Spleen (tissue), 11 donors: ENCODE data around the gene RPRD1A. TPM values are rescaled to one million over a fixed set of nuclear protein-coding genes. Genes with fewer than 3 reads are reported as not detected.
A peak's percentile ranks its signal among the peaks of the same experiment; 100 is the strongest.

Experiments used
- DNase-seq: peaks from one replicate; pipeline ENCODE4 v3.0.0-alpha.2; 2020
- H3K27ac ChIP-seq, 8 donors: fragments of 200-600 bp; sonication (generic) in 7 of 8; 1 replicate in 4 of 8; 2 replicates in 4 of 8; pipeline versions ENCODE4 v1.5.0 to v1.8.0; 2016 to 2021; ENCODE audit warnings: inconsistent platforms in 4 of 8, mild to moderate bottlenecking in 4 of 8, moderate library complexity in 1 of 8
- H3K27me3 ChIP-seq, 7 donors: fragments of 200-600 bp; sonication (generic) in 6 of 7; replicated peaks in 1 of 7; 1 replicate in 4 of 7; 2 replicates in 3 of 7; pipeline versions ENCODE4 v1.5.0 to v1.8.0; 2016 to 2021; ENCODE audit warnings: inconsistent platforms in 3 of 7, mild to moderate bottlenecking in 1 of 7
- H3K36me3 ChIP-seq, 6 donors: fragments of 200-600 bp; sonication (generic) in 5 of 6; 1 replicate in 4 of 6; 2 replicates in 2 of 6; pipeline versions ENCODE4 v1.5.0 to v1.8.0; 2016 to 2021; ENCODE audit warnings: inconsistent platforms in 2 of 6
- H3K4me1 ChIP-seq, 6 donors: fragments of 200-600 bp; sonication (generic) in 5 of 6; 1 replicate in 3 of 6; 2 replicates in 3 of 6; pipeline versions ENCODE4 v1.5.0 to v1.8.0; 2016 to 2021; ENCODE audit warnings: inconsistent platforms in 3 of 6
- H3K4me3 ChIP-seq, 8 donors: fragments of 200-600 bp; sonication (generic) in 7 of 8; 1 replicate in 4 of 8; 2 replicates in 4 of 8; pipeline versions ENCODE4 v1.5.0 to v1.8.0; 2016 to 2021; ENCODE audit warnings: inconsistent platforms in 4 of 8, mild to moderate bottlenecking in 4 of 8, moderate library complexity in 2 of 8
- H3K9me3 ChIP-seq, 8 donors: fragments of 200-600 bp; sonication (generic) in 7 of 8; 1 replicate in 4 of 8; 2 replicates in 4 of 8; pipeline versions ENCODE4 v1.5.0 to v1.8.0; 2016 to 2021; ENCODE audit warnings: inconsistent platforms in 4 of 8
- CTCF ChIP-seq, 11 experiments: fragments of 200-600 bp in 7 of 11; fragments of 450-650 bp in 4 of 11; sonication (generic) in 4 of 11; IDR thresholded peaks in 8 of 11; conservative IDR thresholded peaks in 3 of 11; 1 replicate in 7 of 11; 2 replicates in 4 of 11; pipeline versions ENCODE4 v1.4.0 to v1.8.0; 2016 to 2021; ENCODE audit warnings: antibody characterized with exemption in 11 of 11, inconsistent platforms in 4 of 11, mild to moderate bottlenecking in 1 of 11
- POLR2A ChIP-seq, 3 donors: fragments of 450-650 bp; IDR thresholded peaks; one replicate each; pipeline ENCODE4 v1.5.1; 2017; ENCODE audit warnings: antibody characterized with exemption in 3 of 3, mild to moderate bottlenecking in 1 of 3
- POLR2AphosphoS5 ChIP-seq, 3 donors: sonication (generic); formaldehyde crosslinking; IDR thresholded peaks; one replicate each; pipeline ENCODE4 v1.5.1; 2017; ENCODE audit warnings: antibody characterized with exemption in 3 of 3
- WGBS, 5 donors: extraction: QIAGEN DNeasy Blood & Tissue Kit in 3 of 5; methylation state at CpG; one replicate each; pipeline versions ENCODE4 v1.1.5 to v1.1.7; 2013 to 2018; 5-methylcytosine and 5-hydroxymethylcytosine counted together
- intact Hi-C: fragments of 100-400 bp; cut with DNase I; formaldehyde crosslinking; loops from one replicate; pipeline ENCODE4 v1.15.0; 2023; ENCODE audit warnings: low total_unique reads
- polyA plus RNA-seq, 3 donors: library from polyadenylated mRNA; stranded (reverse); fragments of 200-250 nt; gene quantifications; one replicate each; pipeline ENCODE4 v1.2.1, GENCODE V29; 2013
- total RNA-seq, 7 donors: library from RNA; depleted of rRNA in 3 of 7; stranded (reverse); fragments of >200 nt in 3 of 7; fragmentation: NEBNext Ultra II Directional in 4 of 7; extraction: Animal tissue kit (Norgen Biotek cat#: 25700) in 4 of 7; gene quantifications; one replicate each; pipeline versions ENCODE4 v1.1.0 to v1.2.1, GENCODE V29; 2016 to 2021
- donor health status: healthy with polysubstance abuse.
- donor health status: DM: no; HTN: no; CAD: no; lungs with moderate emphysema.
- donor health status: DM: no; HTN: no; CAD: no.
- donor health status: Bipolar disorder and iron deficiency.
- donor health status: healthy.
- donor health status: DM: no; HTN: no; CAD: no.
- donor health status: DM: yes; HTN: yes; CAD: no.

The RPRD1A gene
- total and polyA plus RNA-seq, 10 donors: 15.8 to 69.3 (median 47.1) TPM

- Histone ChIP-seq H3K36me3 (peaks cover 0 to 75% (median 49%) of the 10 kb centered on the region in 6 donors), H3K27ac (no peak overlapping the region), H3K27me3 (no peaks in the 10 kb centered on the region), H3K4me1 (no peaks in the 10 kb centered on the region), H3K9me3 (no peaks in the 10 kb centered on the region), H3K4me3 (no peak overlapping the region)
- intact Hi-C loops: no loop called here
- WGBS, 5 donors: 88 to 96% (median 95%) methylated on average over 2 of the region's 2 CpGs
- DNase-seq: no peak
- TF ChIP-seq POLR2A (IDR thresholded peaks at IDR 0.05) (no peak), POLR2AphosphoS5 (IDR thresholded peaks at IDR 0.05) (no peak), CTCF (IDR thresholded peaks at IDR 0.05 in 8 of 11, conservative IDR thresholded peaks at IDR 0.05 in 3 of 11) (no peak)
Observed at GRCh38 chr18:35982409-35983114, 84.8 kb downstream of the RPRD1A start.

- DNase-seq: no peak
- Histone ChIP-seq H3K27me3 (no peaks in the 10 kb centered on the region), H3K4me3 (no peak overlapping the region), H3K4me1 (peaks cover 3 to 18% (median 6%) of the 10 kb centered on the region in 6 donors), H3K9me3 (no peaks in the 10 kb centered on the region), H3K27ac (no peak overlapping the region), H3K36me3 (peaks cover 0 to 93% (median 75%) of the 10 kb centered on the region in 6 donors)
- no peak for TF ChIP-seq POLR2AphosphoS5 (IDR thresholded peaks at IDR 0.05)
- TF ChIP-seq POLR2A (IDR thresholded peaks at IDR 0.05): no peak
- no peak for TF ChIP-seq CTCF (IDR thresholded peaks at IDR 0.05 in 8 of 11, conservative IDR thresholded peaks at IDR 0.05 in 3 of 11)
- intact Hi-C loops: no loop called here
Observed at GRCh38 chr18:35979112-35979511, 88.2 kb downstream of the RPRD1A start.

- no peak for TF ChIP-seq POLR2A (IDR thresholded peaks at IDR 0.05)
- peak overlapping the region in 2 of 8 donors; percentile 84 to 91 for H3K4me3 ChIP-seq
- intact Hi-C loops: no loop called here
- H3K9me3 ChIP-seq: no peaks in the 10 kb centered on the region
- H3K36me3 ChIP-seq: peaks cover 0 to 56% (median 43%) of the 10 kb centered on the region in 6 donors
- H3K27me3 ChIP-seq: no peaks in the 10 kb centered on the region
- no peak overlapping the region for H3K27ac ChIP-seq
- WGBS, 5 donors: 82 to 91% (median 90%) methylated on average over 3 of the region's 3 CpGs
- peaks cover 15 to 59% (median 44%) of the 10 kb centered on the region in 6 donors for H3K4me1 ChIP-seq
- no peak for DNase-seq
Observed at GRCh38 chr18:35974181-35974580, 93.2 kb downstream of the RPRD1A start.

- no peaks in the 10 kb centered on the region for H3K27me3 ChIP-seq
- peaks cover 15 to 59% (median 44%) of the 10 kb centered on the region in 6 donors for H3K4me1 ChIP-seq
- TF ChIP-seq POLR2A (IDR thresholded peaks at IDR 0.05): no peak
- TF ChIP-seq POLR2AphosphoS5 (IDR thresholded peaks at IDR 0.05): no peak
- TF ChIP-seq CTCF (IDR thresholded peaks at IDR 0.05 in 8 of 11, conservative IDR thresholded peaks at IDR 0.05 in 3 of 11): no peak
- peaks cover 0 to 51% (median 38%) of the 10 kb centered on the region in 6 donors for H3K36me3 ChIP-seq
- H3K9me3 ChIP-seq: no peaks in the 10 kb centered on the region
- WGBS, 5 donors: 89 to 96% (median 94%) methylated on average over 12 of the region's 12 CpGs
- no peak for DNase-seq
- intact Hi-C loops: no loop called here
- H3K4me3 ChIP-seq: peak overlapping the region in 5 of 8 donors; percentile 75 to 91 (median 84)
- H3K27ac ChIP-seq: peak overlapping the region in 1 of 8 donors; percentile 98
Observed at GRCh38 chr18:35973650-35974049, 93.7 kb downstream of the RPRD1A start.
